NCI-H1105 treated with DMSO at 0.1 percent for 48 hours (cell line): ENCODE measurements around the gene POLR3H.

ENCODE experiments used
- DNase-seq: peaks from one replicate; lab custom pipeline; 2025; lab: John Stamatoyannopoulos, UW

The POLR3H gene

GRCh38 chr22:41535244-41535643 is 9.0 kb downstream of the POLR3H start:
- DNase-seq: no peak

- no peak for DNase-seq
Observed at GRCh38 chr22:41534219-41534618, 10.1 kb downstream of the POLR3H start.

- DNase-seq: peak; percentile 6
Observed at GRCh38 chr22:41532908-41533825, 11.1 kb downstream of the POLR3H start.

GRCh38 chr22:41531715-41532477 is 12.4 kb downstream of the POLR3H start:
- no peak for DNase-seq

DNA sequence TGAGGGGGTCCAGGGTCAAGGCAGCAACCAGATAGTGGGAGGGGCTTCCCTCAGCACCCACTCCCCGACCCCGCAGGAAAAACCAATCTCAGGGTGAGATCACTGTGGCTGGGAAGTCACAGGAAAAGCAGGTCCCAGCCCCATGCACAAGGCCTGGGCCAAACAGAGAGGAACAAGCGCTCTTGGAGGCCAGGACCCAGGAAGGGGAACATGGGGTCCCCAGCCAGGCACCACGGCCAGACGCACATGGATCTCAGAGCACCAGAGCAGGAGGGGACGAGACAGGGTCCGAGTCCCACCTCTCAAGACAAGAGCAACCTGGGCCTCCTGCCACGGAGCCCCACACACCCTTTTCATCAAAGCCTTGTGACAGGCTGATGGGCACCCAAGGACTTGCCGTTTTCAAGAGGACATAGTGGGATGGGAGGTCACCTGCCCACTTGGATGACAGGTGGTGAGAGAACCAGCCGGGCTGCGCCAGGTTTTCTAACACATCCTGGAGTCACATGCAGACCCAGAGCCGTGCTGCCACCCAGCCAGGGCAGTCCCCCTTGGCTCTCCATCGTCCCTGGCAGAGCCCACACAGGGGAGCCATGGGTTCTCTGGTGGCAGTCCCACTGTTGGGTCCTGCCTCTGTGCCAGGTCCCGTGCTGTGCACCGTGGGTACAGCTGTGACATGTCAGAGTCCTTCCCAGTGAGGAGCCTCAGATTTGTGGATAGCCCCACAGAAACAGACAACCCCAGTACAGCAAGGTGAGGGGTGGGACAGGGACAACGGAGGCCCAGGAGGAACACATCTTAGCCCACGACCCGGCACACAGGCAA is 13.2 kb downstream of the POLR3H start:
- no peak for DNase-seq

DNA sequence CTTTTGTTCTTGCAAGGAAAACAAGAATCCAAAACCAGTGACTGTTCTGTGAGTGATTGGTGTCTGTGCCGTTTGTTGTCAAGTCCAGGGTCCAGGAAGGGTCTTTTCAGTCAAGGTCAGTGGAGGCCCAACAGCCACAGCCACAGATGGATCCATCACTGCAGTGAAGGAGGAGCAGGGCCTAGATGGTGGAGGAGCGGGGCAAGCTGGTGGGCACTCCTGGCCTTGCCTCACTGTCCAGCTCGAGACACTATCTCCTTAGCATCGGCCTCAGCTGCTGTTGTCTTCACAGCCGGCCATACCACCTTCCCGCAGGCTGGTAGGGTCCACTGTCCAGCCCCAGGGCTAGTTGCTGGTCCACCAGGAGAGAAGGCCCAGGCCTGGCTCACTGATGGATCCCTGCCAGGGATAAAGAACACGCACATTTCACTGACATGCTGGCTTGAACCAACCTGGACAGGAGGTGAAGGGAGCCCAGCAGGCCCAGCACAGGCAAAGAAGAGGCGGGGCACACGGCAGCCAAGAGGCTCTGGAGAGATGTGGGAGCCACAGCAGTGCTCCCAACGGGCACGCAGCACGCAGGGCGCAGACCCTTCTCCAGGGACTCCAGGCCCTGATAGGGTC is 15.2 kb downstream of the POLR3H start:
- no peak for DNase-seq

DNA sequence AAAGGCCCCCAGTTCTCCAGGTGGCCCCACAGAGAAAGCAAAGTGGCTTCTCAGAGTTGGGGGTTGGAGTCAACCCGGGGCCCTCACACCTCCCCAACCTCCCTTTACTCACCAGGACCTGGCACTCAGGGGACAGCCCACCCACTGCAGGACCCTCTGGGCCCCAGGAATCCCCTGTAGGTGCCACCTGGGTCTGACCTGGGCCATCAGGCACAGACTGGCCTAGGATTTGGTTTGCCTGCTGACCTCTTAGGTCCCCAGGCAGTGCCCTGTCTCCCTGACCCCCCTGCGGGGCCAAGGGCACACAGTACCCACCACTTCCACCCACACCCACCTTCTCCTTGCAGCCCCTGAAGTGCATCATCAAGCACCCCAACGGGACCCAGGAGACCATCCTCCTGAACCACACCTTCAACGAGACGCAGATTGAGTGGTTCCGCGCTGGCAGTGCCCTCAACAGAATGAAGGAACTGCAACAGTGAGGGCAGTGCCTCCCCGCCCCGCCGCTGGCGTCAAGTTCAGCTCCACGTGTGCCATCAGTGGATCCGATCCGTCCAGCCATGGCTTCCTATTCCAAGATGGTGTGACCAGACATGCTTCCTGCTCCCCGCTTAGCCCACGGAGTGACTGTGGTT is 16.0 kb downstream of the POLR3H start:
- DNase-seq: no peak

- DNase-seq: no peak
Observed at GRCh38 chr22:41526830-41527799, 17.2 kb downstream of the POLR3H start.

GRCh38 chr22:41526226-41526829 is 17.9 kb downstream of the POLR3H start:
- no peak for DNase-seq

GRCh38 chr22:41525450-41526225 is 18.6 kb downstream of the POLR3H start:
- DNase-seq: no peak

- no peak for DNase-seq
Observed at GRCh38 chr22:41524809-41525449, 19.3 kb downstream of the POLR3H start.

- no peak for DNase-seq
Observed at GRCh38 chr22:41524251-41524661, 20.0 kb downstream of the POLR3H start.

DNA sequence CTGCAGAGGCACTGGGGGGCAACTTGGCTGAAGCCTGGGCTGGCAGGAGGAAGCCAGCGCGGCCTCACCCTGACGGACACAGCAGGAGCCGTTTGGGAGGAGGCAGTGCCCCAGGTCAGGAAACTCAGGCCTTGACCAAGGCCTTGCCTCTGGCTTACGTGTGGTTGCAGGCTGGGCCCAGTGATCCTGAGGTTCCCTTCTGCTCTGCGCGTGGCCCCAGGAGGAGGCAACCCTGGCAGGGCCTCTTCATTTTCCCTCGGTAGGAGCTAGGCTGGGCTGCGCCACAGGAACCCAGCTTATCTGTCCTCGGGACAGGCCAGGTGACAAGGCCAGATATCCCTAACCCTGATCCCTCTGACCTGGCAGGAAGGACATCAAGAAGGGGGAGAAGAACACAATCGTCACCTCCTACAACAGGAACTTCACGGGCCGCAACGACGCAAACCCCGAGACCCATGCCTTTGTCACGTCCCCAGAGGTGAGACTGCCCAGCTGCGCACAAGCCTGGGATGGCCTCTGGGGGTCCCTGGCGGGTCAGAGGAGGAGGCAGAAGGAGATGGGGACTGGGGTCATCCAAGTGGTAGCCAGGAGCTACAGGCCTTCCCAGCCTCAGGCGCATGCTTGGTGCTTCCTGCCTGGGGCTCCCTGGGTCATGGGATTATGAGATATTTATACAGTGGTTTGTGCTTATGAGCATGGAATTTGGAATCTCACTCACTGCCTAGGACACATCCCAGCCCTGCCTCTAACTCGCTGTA is 20.6 kb downstream of the POLR3H start:
- DNase-seq: no peak

- no peak for DNase-seq
Observed at GRCh38 chr22:41522813-41523212, 21.5 kb downstream of the POLR3H start.

DNA sequence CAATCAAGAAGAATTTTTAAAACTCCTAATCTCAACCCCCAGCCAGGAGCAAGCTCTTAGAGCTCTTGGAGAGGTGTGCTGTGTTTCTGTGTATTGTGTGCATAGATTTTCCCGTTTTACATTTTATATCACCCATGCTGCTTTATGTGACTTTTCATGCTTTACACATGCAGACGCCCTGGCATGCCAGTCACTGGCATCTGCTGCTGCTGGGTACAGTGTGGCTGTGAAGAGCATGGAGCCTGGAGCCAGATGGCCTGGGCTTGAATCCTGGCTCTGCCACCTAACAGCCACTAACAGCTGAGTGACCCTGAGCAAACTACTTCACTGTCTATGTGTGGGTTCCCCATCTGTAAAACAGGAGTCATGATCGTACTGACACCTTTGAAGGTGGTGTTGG is 23.1 kb downstream of the POLR3H start:
- no peak for DNase-seq

- DNase-seq: no peak
Observed at GRCh38 chr22:41518048-41518347, 26.3 kb downstream of the POLR3H start.

GRCh38 chr22:41517172-41518047 is 26.9 kb downstream of the POLR3H start:
- DNase-seq: peak; percentile 37
